DND-41 (cell line): ENCODE data around the gene CFAP54.

Experiments
- CTCF ChIP-seq: IDR thresholded peaks from 2 replicates; pipeline ENCODE4 v1.5.1; 2012; ENCODE audit warnings: borderline replicate concordance, low read length, moderate library complexity, mild to moderate bottlenecking; ENCODE audit not compliant: poor library complexity, severe bottlenecking; ENCODE audit errors: extremely low read depth
- EZH2 ChIP-seq: IDR thresholded peaks from 3 replicates; pipeline ENCODE4 v1.6.1; 2012; ENCODE audit warnings: borderline replicate concordance, low read depth, mild to moderate bottlenecking, moderate library complexity, low read length, inconsistent platforms; ENCODE audit not compliant: severe bottlenecking

DNA sequence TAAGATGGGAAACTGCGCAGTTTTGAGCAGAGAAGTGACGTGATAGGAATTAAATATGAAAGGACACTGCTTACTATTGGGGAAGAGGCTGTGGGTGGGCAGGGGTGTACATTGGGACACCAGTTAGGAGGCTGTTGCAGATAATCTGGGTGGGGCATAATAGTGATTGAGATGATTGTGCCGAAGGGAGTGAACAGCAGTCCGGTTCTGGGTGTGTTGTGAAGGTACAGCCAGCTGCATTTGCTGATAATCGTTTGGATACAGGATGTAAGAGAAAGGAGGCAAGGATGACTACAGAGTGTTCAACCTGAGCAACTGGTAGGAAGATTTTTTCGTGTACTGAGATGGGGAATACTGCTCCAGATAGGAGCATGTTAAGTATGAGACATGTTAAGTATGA lies 212.5 kb downstream of the CFAP54 start:
- TF ChIP-seq CTCF: no peak
- no peak for TF ChIP-seq EZH2
